Measurements from ENCODE around the gene BCAS3.

BCAS3 gene

DNA sequence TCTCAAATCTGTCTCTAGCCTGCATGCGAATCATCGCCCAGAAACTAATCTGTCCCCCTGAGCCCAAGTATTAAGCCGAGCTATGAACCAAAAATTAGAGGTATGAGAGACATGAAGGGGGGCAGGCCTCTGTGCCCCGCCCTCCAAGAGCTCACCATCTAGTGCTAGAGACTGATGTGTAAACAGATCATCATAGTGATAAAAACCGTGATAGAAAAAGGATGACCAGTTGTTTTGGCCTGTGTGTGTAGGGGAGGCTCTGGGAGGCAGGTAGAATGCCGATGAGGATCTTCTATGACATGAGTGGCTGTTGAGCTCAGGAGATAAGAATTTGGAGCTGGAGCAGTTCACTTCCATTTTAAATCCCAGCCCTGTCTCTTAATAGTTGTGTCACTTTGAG is 632.9 kb downstream of the BCAS3 start:
- DNase-seq: no peak

DNA sequence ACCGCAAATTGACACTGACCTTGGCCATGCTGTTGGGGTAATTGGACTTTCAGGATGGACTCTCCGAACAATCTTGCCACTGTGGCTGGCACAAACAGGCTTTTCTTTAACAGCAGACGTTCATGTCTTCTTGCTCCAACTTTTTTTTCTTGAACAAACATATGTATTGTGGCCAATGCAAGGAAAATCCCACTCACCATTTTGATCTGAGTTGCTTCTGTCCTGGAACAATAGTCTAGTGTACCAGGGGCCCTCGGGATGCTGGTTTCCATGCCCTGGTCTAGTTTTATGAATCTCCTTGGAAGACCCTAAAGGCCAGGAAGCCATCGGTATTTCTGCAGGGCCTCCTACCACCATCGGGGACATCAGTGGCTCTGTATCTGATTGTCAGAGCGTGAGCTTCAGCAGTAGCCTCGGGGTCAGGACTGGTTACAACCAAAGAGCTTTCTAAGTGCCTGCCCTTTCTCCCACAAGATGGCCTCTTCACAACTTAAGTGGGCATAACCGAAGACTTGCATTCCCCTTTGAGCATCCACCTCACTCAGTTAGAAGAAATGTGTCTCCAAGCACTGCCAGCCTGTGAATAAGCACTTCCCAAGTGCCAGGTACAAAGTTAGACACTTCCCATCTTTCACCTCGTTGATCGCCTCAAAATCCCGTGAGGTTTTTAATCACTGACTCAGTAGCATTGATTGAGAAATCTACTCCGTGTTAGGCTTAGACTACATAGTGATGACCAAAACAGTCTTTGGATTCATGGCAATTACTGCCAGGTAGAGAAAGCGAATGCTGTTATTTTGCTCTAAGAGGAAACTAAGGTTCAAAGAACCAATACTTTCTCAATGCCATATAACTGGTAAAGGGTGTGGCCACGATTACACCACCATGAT is 635.0 kb downstream of the BCAS3 start:
- no peak for DNase-seq

DNA sequence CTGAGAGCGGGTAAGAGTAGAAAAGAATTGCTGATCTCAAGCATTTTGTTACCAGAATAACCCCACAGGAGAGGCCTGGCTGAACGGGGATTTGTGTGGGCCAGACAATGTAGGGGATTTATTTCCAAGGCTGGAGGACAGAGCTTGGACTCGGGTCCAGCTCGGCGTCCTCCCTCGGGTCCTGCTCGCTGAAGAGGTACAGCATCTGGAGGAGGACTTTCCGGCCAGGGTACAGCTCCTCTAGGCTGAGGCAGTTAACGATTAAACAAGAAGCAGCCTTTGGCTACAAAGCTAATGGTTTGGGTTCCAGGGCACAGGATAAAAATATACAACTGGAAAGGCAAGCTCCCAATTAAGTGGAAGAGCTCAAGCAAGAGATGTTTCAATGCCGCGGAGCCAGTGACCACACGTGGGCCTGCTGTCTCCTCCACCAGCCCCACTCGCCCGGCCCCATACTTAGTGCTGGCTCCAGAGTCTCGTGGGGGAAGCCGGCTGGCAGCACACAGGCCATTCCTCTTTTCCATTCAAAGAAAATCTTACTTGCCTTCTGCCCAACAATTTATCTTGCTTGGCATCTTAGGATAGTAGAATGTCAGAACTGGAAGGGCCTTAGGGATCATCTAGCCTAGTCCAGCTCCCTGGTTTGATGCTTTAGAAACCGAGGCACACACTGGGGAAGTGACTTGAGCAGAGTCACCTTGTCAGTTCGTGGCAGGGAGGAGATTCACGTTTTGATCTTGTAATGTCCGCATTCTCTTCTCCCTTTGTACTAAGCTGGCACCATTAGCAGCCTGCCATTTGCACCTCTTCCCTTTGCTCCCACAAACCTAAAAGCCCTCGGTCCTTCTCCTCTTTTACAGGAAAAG is 636.0 kb downstream of the BCAS3 start:
- no peak for DNase-seq

DNA sequence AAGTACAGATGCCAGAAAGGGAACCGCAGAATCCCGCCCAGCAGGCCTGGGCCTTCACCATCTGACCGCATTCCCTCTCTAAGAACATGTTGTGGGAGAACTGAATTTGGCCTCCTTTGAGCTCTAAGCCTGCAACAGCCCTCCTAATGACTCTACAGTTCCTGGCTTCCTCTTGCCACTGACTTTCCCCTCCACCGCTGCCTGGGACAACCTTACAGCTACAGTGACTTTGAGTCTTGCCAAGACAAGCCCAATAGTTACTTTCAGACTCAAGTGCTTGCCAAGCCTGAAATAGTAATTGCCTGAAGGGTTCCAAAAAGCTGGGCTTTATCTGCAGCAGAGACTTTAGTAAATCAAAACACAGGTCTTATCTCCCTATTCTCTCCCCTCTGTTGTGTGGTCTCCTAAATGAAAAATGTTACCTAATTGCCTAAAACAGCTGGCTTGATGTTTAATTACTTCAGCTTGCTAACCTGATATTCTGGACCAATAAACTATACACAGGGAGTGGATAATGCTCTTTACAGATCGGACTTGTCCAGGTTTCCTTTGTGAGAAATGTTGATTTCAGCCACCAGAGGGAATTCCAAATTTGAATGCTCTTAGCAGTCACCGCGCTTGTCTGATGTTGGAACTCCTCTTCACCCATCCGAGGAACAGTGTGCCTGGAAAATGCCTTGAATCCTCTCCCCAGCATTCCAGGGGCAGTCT is 636.9 kb downstream of the BCAS3 start:
- DNase-seq: no peak

DNA sequence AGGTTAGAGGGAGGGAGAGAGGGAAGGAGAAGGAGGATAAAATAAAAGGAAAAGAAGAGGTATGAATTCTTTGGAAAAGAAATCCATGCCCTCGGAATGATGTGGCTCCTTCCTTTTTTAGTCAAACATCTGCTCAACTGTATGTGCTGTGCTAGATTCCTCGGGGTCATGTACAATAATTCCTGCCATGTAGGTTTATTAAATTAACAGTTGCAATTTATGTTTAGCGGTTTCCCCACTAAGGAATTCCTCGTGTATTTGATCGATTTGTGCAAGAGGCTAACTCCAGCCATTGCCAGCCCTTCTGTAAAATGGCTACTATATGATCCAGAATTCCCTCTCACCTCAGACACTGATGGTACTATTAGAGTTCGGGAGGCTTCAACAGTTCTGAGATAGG is 639.0 kb downstream of the BCAS3 start:
- DNase-seq: no peak

DNA sequence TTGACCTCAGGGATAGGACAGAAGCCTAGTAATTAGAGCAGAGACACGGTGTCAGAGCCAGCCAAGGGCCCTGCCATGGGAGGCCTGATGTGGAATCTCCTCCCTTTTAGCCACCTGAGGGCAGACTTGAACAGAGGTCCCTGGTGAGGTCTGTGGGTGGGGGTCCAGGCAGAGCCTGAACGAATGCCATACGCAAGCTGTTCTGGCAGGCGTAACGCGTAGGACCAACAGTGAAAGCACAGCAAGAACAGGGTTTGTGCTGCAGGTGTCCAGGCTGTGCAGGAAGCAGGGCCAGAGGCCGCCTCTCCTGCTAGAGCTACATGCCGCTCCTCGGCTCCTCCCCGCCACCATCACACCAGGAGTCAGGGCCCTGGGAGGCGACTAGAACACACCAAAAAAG is 640.1 kb downstream of the BCAS3 start:
- DNase-seq: no peak

DNA sequence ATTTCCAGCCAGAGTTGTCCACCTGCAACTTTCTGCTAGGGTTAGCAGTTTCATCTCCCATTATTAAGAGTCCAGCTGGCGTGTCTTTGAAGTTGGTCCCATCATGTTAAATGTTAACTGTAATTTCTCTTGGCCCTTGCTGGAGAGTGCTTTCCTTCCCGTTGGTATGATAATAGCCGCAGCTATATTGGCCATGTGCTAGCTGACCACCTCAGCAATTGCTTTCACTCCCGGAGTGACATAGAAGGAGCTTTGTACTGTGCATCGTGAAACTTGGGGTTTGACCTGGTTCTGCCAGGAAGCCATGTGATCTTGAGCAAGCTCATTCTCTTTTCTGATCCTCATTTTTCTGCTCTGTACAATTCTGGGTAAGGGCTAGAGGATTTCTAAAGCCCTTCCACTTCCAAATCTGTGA is 641.0 kb downstream of the BCAS3 start:
- DNase-seq: no peak

DNA sequence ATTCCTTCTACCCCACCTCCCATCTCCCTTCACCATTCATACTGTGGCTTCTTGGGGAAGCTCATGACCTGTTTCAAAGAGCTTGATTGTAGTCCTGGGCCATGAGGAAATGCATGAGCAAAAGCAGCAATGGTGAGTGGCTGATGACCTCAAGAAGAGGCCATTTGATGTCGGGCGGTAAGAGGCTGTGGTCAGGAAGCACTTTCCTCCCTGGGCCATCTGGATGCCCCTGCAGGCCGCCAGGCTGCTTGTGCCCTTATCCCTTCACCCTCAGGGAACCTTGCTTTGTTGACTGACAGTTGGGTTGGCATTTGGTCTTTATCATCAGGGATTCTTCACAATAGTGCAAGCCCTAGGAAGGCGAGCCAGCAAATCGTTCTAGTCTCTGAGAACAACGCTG is 643.7 kb downstream of the BCAS3 start:
- no peak for DNase-seq

DNA sequence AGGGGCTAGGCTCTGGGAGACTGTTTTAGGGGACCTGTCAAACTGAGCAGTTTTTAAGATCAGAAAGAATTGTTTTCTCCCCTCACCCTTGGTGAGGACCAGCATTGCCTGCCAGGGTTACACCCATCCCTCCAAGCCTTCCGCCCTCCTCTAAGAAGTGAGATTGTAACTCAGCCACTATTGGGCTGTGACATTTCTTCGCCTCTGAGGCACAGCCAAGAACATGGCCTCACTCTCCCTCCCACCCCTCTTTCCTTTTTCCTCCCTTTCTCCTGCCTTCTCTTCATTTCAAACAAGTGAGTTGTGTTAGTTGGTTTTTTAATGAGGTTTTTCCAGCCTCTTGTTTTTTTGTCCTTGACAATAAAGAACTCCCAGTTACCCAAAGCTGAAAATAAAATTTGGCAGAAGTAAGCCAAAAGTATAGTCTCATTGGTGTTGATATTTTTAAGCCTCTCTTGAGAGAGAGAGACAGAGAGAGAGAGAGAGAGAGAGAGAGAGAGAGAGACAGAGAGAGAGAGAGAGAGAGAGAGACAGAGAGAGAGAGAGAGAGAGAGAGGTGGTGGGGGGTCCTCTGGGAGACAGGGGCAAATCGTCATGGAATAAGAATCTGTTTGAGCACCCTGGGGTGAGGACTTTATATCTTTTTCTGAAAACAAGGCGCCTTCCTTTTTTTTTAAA is 644.8 kb downstream of the BCAS3 start:
- DNase-seq: no peak

DNA sequence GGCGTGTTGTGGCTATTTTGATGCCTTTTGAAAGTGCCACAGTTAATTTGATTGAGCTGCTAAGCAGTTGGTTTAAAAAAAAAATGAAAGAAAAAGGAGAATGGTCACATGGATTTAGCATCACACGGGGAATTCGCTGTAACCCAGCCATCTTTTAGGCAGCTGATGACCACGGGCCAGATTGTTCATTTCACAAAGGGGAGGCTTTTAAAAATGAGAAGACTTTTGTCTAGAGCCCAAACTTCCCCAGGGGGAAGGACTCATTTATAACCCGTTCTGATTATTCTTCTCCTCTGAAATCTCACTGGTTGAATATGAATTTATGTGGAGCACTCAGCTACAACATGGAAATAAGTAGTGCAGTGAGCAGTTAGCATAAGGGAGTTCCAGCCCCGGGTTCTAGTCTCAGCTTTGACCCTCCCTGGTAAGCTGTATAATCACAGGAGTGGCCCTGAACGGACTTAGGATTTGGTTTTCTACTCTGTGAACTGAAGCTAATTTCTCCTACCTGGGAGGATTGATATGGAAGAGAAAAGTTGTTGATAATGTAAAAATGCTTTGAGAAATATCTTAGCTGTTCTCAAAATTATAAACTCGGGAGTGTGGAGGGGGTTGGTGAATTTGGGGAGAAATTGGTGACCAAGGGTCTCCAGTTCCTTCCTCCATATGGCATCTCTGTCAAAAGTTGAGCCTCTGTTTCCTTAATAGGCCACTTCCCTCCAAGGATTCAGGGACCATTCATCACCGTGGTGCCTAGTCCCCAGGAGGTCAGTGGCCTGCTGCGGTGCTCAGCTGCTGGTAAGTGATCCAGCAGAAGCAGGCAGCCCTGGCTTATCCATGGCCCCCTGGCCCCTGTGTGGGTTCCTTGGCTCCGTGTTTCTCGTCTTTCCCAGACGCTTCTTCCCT is 645.6 kb downstream of the BCAS3 start:
- no peak for DNase-seq

DNA sequence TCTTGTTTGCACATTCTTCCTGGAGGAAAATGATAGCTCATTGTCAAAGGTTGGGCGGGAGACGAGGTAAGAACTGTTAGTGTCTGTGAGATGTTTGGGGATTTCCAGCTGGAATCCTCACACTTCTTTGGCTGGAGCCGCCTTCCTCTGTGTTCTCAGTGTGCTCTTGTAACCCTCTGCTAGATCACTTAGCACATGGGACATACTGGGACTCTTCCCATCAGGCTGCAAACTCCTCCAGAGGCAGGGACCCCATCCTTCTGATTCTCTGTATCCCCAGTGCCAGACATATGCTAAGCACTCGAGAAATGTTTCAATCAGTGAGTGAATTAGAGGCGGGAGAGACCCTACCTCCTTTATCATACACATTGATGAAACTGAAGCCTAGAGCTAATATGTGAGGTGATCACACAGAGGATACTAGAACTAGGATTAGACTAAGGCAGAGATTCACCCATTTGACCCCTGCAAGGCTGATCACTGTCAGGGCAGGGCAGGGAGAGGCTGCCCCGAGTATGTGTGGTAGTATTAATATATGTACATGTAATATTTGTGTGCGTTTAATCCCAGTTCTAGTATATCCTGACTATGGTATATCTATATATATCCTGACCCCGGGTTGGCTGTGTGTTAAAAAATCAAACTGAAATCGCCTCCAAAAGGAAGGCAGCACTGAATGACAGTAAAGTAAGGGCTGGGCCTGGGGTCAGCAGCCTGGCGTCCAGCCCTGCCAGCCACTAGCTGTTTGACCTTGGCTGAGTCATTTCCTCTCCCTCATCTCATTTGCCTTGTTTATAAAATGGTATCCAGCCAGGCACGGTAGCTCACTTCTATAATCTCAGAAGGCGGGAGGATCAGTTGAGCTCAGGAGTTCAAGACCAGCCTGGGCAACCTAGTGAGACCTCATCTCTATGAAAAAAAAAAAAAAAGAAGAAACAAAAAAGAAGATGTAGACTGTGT is 646.5 kb downstream of the BCAS3 start:
- no peak for DNase-seq

DNA sequence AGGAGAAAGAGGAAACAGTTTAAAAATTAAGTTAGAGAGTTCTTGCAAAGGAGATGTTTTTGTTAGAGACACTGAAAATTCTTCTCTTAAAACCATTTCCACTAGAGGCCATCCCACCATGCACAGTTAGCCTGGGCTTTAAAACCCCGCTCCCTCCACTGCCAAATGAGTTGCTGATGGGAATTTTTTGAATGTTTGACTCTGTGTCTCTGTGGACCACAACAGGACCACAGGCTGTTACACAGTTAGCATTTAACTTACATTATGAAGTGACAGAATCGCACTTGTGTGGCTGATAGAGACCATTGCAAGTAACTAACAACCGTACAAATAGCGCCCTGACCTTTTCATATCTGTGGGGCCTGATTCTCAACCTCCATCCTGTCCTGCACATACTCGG is 647.3 kb downstream of the BCAS3 start:
- DNase-seq: no peak

DNA sequence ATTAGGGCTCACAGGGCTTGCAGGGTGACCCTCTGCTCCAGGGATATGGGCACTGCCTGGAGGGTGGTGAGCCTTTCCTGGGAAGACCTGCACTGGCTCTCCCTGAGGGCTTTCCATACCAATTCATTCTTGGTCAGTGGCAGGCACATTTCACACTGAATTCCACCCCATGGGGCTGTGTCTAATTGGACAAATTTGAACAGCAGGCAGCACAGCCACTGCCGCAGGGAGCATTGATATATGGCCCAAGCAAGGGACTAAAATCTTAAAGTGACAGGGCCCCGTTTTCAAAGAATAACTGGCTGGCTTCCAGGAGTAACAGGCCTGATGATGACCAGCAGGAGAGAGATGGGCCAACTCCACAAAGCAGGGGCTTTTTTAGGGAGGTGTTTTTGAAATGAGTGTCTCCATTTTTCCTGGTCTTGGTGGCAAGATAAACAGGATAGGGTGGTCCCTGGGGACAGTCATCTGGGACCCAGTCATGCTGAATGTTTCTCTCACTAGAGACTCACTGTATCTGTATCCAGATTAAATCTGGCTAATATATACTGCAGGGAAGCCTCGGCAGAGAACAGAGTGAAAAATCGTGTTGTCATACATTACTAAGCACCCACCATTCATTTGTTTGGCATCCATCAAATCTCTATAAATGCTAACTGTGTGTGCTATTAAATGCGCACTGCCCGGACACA is 647.9 kb downstream of the BCAS3 start:
- no peak for DNase-seq

DNA sequence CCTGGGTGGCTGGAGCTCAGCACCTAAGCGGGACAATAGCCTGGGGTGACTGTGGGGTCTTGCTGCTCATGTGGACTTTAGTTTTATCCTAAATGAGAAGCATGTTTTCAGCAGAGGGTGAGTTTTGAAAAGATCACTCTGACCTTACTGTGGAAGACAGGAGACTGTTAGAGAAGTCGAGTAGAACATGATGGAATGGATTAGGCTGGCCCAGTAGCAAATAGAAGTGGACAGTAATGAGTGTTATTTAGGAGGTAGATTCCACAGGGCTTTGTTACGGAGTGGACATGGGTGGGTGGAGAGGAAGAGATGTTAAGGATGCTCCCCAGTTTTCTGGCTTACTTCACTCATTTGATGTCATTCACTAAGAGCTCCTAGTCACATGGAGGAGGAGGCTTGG is 648.7 kb downstream of the BCAS3 start:
- DNase-seq: no peak

DNA sequence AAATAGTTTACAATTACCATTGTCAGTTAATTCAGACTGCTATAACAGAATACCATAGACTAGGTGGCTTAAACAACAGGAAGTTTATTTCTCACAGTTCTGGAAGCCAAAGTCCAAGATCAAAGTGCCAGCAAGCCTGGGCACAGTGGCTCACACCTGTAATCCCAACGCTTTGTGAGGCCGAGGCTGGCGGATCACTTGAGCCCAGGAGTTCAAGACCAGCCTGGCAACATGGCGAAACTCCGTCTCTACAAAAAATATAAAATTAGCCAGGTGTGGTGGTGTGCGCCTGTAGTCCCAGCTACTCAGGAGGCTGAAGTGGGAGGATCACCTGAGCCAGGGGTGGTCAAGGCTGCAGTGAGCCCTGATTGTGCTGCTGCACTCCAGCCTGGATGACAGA is 650.7 kb downstream of the BCAS3 start:
- DNase-seq: no peak

DNA sequence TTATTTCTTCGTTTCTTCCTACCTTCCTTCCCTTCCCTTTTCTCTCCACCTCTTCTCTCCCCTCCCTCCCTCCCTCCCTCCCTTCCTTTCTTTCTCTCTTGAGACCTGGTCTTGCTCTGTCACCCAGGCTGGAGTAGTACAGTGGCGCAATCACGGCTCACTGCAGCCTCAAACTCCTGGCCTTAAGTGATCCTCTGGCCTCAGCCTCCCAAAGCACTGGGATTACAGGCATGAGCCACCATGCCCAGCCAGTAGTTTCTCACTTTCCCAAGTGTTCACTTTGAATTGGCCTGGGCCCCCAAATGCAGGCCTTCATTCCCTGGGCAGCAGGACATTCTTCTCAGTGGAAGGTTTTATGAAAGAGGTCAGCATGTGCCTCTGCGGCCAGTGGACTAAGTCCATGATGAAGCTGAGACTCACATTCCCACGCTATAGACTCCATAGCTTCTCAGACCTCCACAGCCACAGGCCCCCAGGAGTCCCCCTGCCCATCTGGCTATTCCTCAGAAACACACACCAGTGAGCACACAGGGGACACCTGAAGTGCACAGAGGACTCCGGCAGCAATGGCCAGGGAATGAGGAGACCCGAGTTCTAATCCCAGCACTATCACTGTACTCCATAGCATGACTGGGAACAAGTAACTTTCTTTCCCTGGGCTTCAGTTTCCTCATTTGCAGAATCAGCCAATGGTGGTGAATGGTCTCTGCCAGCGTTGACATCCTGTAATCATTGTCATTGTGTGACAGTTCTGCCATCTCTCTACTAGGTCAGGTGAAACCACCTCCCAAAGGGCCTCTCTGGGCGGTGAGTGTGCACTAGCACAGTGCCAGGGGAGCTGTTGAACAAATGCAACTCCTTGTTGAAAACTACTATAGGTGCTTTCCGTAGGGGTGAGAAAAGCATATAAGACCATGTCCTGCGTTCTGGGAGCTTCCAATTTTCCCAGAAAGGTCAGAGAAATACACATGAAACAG is 652.8 kb downstream of the BCAS3 start:
- no peak for DNase-seq

DNA sequence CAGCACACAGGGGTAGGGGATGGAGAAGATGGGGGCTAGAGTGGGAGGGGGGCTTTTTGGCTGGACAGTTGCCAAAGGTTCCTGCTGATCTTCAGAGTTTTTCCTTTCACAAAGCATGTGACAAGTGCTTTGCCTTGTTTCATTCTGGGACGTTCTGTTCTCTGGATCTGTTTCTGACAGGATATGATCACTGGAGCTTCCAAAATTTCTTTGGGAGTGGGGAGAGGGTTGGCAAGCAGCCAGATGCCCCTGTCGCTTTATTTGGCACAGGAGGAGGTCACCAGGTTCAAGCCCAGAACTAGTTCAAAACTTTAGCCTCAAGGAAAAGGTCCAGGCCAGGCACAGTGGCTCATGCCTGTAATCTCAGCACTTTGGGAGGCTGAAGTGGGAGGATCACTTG is 653.5 kb downstream of the BCAS3 start:
- no peak for DNase-seq

DNA sequence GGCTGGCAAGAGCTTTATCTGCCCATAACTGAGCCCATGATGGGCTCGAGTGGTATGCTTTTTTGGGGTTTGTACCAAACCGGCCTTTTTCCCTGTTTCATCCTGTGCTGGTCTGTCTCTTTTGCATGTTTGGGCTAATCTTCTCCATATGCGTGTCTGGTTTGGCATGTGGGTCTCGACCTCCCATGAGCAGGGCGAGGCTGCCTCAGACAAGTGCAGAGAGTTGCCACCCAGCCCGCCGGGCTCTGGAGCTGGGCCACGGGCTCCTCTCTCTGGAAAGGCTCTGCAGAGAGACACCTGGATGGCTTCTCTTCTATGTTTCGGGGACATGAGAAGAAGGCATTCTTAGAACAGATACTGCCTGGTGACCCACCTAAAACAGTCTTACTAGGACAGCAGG is 654.2 kb downstream of the BCAS3 start:
- DNase-seq: no peak

DNA sequence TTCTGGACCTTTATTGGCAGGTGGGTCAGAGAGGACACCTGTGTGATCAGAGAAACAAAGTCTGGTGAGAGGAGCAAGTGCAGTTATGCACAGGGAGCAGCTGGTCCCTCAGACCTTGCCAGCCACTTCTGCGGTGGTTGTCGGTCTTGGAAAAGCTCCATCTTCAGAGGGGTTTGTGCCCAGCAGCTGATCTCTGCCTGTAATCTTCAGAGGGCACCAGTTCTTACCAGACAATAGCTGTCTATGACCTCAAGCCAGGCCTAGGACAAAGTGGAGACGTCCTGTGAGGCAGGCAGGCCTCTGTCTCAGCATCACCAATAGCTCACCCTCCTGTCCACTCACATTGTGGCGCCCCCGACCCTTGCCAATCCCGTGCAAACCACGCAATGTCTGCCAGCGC is 655.5 kb downstream of the BCAS3 start:
- no peak for DNase-seq

Data from NCI-H1417 treated with DMSO at 0.1 percent for 48 hours (cell line).